GM18870 (cell line): ENCODE results near the gene RAD51B.

Experiments used
- ATAC-seq: cut with Tn5 transposase; IDR thresholded peaks from one replicate; pipeline ENCODE4 v1.9.1; 2021; ENCODE audit warnings: moderate library complexity; ENCODE audit not compliant: unreplicated experiment

RAD51B gene

GRCh38 chr14:68493152-68493911, 673.8 kb downstream of the RAD51B start:
- no peak for ATAC-seq

- no peak for ATAC-seq
Observed at GRCh38 chr14:68495101-68496039, 675.8 kb downstream of the RAD51B start.

- no peak for ATAC-seq
Observed at GRCh38 chr14:68497011-68497410, 677.4 kb downstream of the RAD51B start.

- ATAC-seq: no peak
Observed at GRCh38 chr14:68499451-68499850, 679.9 kb downstream of the RAD51B start.

- ATAC-seq: no peak
Observed at GRCh38 chr14:68501171-68501570, 681.6 kb downstream of the RAD51B start.

- ATAC-seq: no peak
Observed at GRCh38 chr14:68501614-68502052, 682.1 kb downstream of the RAD51B start.

GRCh38 chr14:68502230-68502629, 682.7 kb downstream of the RAD51B start:
- ATAC-seq: no peak

- ATAC-seq: no peak
Observed at GRCh38 chr14:68503186-68503825, 683.7 kb downstream of the RAD51B start.

GRCh38 chr14:68504861-68505260, 685.3 kb downstream of the RAD51B start:
- ATAC-seq: no peak

GRCh38 chr14:68506021-68506644, 686.6 kb downstream of the RAD51B start:
- no peak for ATAC-seq

- ATAC-seq: peak; percentile 71
Observed at GRCh38 chr14:68506645-68507419, 687.3 kb downstream of the RAD51B start.

GRCh38 chr14:68507544-68508081, 688.0 kb downstream of the RAD51B start:
- no peak for ATAC-seq

- no peak for ATAC-seq
Observed at GRCh38 chr14:68508581-68508980, 689.0 kb downstream of the RAD51B start.

GRCh38 chr14:68509188-68509983, 689.8 kb downstream of the RAD51B start:
- no peak for ATAC-seq

GRCh38 chr14:68510201-68511128, 690.9 kb downstream of the RAD51B start:
- ATAC-seq: no peak

- ATAC-seq: no peak
Observed at GRCh38 chr14:68511129-68512047, 691.8 kb downstream of the RAD51B start.

GRCh38 chr14:68512088-68512487, 692.5 kb downstream of the RAD51B start:
- no peak for ATAC-seq
